Measurements from ENCODE around the gene TMEM120A.

Gene TMEM120A

GRCh38 chr7:75982306-75983064 is 11.9 kb downstream of the TMEM120A start:
- FAIRE-seq (no peak), DNase-seq (ENCODE audit: insufficient read length, low spot score) (no peak)

GRCh38 chr7:75981453-75982305 is 12.7 kb downstream of the TMEM120A start:
- DNase-seq (ENCODE audit: insufficient read length, low spot score) = no peak
- FAIRE-seq = no peak

- FAIRE-seq = no peak
Measured at GRCh38 chr7:75981203-75981452, 13.3 kb downstream of the TMEM120A start.

GRCh38 chr7:75980430-75981202 is 13.8 kb downstream of the TMEM120A start:
- FAIRE-seq (no peak), DNase-seq (ENCODE audit: insufficient read length, low spot score) (no peak)

More at GRCh38 chr7:75981203-75981452, 13.3 kb downstream of the TMEM120A start:
- DNase-seq (ENCODE audit: insufficient read length, low spot score) = no peak

- DNase-seq (ENCODE audit: insufficient read length, low spot score) (no peak), FAIRE-seq (no peak)
Measured at GRCh38 chr7:75979759-75980429, 14.5 kb downstream of the TMEM120A start.

GRCh38 chr7:75977743-75978142 is 16.7 kb downstream of the TMEM120A start:
- DNase-seq (ENCODE audit: insufficient read length, low spot score) (no peak), FAIRE-seq (no peak)

- FAIRE-seq (no peak), DNase-seq (ENCODE audit: insufficient read length, low spot score) (no peak)
Measured at GRCh38 chr7:75971961-75972763, 22.2 kb downstream of the TMEM120A start.

GRCh38 chr7:75971309-75971960 is 23.0 kb downstream of the TMEM120A start:
- FAIRE-seq = no peak
- no peak for DNase-seq (ENCODE audit: insufficient read length, low spot score)

GRCh38 chr7:75969704-75970498 is 24.5 kb downstream of the TMEM120A start:
- DNase-seq (ENCODE audit: insufficient read length, low spot score) = no peak
- FAIRE-seq = no peak

- DNase-seq (ENCODE audit: insufficient read length, low spot score) (no peak), FAIRE-seq (no peak)
Measured at GRCh38 chr7:75969182-75969581, 25.2 kb downstream of the TMEM120A start.

GRCh38 chr7:75968561-75969001 is 25.8 kb downstream of the TMEM120A start:
- DNase-seq (ENCODE audit: insufficient read length, low spot score) (no peak), FAIRE-seq (no peak)

GRCh38 chr7:75968012-75968411 is 26.4 kb downstream of the TMEM120A start:
- DNase-seq (ENCODE audit: insufficient read length, low spot score) (no peak), FAIRE-seq (no peak)

GRCh38 chr7:75967487-75967997 is 26.9 kb downstream of the TMEM120A start:
- no peak for FAIRE-seq
- DNase-seq (ENCODE audit: insufficient read length, low spot score) = no peak

- no peak for DNase-seq (ENCODE audit: insufficient read length, low spot score)
- FAIRE-seq = no peak
Measured at GRCh38 chr7:75967055-75967454, 27.3 kb downstream of the TMEM120A start.

- no peak for FAIRE-seq
- no peak for DNase-seq (ENCODE audit: insufficient read length, low spot score)
Measured at GRCh38 chr7:75966190-75966961, 28.0 kb downstream of the TMEM120A start.

GRCh38 chr7:75965617-75966016 is 28.8 kb downstream of the TMEM120A start:
- DNase-seq (ENCODE audit: insufficient read length, low spot score) (no peak), FAIRE-seq (no peak)

- no peak for FAIRE-seq
- DNase-seq (ENCODE audit: insufficient read length, low spot score) = no peak
Measured at GRCh38 chr7:75963381-75963995, 30.9 kb downstream of the TMEM120A start.
